ENCODE results near the gene CYP27A1.

Gene CYP27A1

DNA sequence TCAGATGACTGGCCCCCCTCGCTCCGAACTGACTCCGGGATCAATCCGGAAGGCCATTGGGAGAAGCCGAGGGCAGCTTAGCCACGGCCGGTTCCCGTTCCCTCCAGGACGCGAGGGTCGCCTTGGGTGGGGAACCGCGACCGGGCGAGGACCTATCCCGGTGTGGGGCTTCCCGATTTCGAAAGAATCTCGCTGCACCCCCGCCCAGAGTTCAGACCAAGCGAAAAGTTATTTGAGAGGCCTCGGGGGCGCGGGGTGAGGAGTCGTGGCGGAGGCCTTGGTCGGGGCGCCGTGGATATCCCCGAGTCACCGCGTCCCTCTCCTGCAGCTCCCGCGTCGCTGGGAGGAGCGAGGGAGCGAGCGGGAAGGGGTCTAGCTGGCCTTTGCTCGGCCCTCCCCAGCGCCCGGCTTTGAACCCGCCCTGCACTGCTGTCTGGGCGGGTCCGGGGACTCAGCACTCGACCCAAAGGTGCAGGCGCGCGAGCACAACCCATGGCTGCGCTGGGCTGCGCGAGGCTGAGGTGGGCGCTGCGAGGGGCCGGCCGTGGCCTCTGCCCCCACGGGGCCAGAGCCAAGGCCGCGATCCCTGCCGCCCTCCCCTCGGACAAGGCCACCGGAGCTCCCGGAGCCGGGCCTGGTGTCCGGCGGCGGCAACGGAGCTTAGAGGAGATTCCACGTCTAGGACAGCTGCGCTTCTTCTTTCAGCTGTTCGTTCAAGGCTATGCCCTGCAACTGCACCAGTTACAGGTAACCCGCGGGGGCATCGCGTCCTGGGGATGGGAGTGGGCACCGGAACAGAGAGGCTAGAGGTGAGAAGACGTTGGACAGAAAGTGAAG lies at the start of gene CYP27A1:
CYP27A1 (plus strand) TSS at position 457 of the 837 bp plus-strand sequence; CDS start at position 493, 36 bp downstream.
- in situ Hi-C loops (cut with HindIII; ENCODE audit: low sequenced_read_pairs) = no loop called here
- peak within 1 kb of the TSS; percentile 54 for H3K4me3 ChIP-seq (ENCODE audit: low read depth, low read length)

GRCh38 chr2:218732761-218733158 lies 49.2 kb upstream of the CYP27A1 start:
- peak; percentile 19 for DNase-seq (ENCODE audit: low read depth, low spot score)
- no peak overlapping the region for H3K4me3 ChIP-seq (ENCODE audit: low read depth, low read length)
- TF ChIP-seq, protein P1, sequence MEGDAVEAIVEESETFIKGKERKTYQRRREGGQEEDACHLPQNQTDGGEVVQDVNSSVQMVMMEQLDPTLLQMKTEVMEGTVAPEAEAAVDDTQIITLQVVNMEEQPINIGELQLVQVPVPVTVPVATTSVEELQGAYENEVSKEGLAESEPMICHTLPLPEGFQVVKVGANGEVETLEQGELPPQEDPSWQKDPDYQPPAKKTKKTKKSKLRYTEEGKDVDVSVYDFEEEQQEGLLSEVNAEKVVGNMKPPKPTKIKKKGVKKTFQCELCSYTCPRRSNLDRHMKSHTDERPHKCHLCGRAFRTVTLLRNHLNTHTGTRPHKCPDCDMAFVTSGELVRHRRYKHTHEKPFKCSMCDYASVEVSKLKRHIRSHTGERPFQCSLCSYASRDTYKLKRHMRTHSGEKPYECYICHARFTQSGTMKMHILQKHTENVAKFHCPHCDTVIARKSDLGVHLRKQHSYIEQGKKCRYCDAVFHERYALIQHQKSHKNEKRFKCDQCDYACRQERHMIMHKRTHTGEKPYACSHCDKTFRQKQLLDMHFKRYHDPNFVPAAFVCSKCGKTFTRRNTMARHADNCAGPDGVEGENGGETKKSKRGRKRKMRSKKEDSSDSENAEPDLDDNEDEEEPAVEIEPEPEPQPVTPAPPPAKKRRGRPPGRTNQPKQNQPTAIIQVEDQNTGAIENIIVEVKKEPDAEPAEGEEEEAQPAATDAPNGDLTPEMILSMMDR (IDR thresholded peaks at IDR 0.05; ENCODE audit: low read depth, low read length) = no peak
- in situ Hi-C loops (cut with HindIII; ENCODE audit: low sequenced_read_pairs) = no loop called here

More for the DNA sequence above, at the start of gene CYP27A1:
- TF ChIP-seq, protein P1 (IDR thresholded peaks at IDR 0.05; ENCODE audit: low read depth, low read length) = no peak
- DNase-seq (ENCODE audit: low read depth, low spot score) = peak; percentile 22

DNA sequence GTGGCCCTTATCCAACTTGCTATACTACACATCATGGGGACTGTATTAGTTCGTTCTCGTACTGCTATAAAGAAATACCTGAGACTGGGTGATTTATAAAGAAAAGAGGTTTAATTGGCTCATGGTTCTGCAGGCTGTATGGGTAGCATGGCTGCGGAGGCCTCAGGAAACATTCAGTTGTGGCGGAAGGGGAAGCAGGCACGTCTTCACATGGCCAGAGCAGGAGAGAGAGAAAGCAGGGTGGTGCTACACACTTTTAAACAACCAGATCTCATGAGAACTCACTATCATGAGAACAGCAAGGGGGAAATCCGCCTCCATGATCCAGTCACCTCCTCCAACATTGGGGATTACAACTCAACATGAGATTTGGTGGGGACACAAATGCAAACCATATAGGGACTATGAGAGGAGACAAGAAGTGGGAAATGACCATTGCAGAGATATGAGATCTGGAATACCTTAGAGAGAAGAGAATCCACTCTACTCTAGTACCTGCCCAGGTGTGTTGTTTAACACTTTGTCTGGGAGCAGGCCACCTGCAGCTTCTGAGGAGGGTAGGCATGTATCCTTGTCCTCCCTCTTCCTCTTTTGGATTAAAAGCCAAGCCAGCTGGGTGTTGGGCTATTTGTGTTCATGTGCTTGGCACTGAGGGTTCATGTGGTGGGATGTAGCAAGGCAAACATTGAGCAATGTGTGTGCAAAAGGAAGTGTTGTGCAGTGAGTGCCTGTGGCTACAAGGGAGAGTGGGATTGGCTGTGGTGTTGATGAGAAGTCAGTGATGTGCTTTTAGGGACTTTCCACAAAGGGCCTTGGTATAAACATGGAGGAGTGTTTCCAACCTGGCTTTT lies 48.6 kb upstream of the CYP27A1 start:
- no peak overlapping the region for H3K4me3 ChIP-seq (ENCODE audit: low read depth, low read length)
- DNase-seq (ENCODE audit: low read depth, low spot score) = peak; percentile 40
- in situ Hi-C loops (cut with HindIII; ENCODE audit: low sequenced_read_pairs) = no loop called here
- TF ChIP-seq, protein P1 (IDR thresholded peaks at IDR 0.05; ENCODE audit: low read depth, low read length) = no peak

DNA sequence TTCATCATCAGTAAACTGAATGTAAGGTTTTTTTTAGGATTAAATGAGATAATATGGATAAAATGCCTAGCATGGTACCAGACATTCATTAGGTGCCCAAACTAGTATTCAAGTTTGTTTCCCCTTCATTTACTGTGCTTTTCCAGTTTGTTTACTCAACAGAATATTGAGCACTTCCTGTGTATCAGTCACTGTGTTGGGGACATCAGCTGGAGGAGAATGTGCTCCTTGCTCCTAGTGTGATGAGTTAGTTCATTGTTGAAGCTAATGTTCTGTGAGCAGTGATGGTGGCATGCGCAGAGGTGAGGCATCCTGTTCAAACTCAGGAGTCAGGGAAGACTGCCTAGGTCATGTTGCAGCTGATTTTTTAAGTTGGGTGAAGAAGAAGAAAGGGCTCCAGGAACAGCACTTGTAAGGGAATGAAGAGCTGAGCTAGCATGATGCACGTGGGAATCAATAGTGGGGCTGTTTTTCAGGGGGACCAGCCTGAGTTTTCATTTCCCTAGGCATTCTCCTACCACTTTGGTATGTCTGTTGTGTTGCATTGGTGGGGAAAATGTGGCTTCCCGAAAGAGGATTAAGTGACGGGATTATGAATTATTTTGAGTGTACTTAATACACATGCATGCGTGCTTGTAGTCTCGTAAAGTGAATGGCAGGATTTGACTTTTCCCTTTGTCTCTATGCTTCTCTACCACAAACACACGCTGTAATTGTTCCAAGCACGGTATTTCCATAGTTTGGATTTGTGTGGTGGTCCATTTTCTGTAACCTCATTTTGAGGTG lies 47.6 kb upstream of the CYP27A1 start:
- no peak overlapping the region for H3K4me3 ChIP-seq (ENCODE audit: low read depth, low read length)
- in situ Hi-C loops (cut with HindIII; ENCODE audit: low sequenced_read_pairs) = no loop called here
- TF ChIP-seq, protein P1 (IDR thresholded peaks at IDR 0.05; ENCODE audit: low read depth, low read length) = no peak
- DNase-seq (ENCODE audit: low read depth, low spot score) = no peak

- H3K4me3 ChIP-seq (ENCODE audit: low read depth, low read length) = no peak overlapping the region
- in situ Hi-C loops (cut with HindIII; ENCODE audit: low sequenced_read_pairs) = no loop called here
- DNase-seq (ENCODE audit: low read depth, low spot score) = no peak
- TF ChIP-seq, protein P1 (IDR thresholded peaks at IDR 0.05; ENCODE audit: low read depth, low read length) = no peak
Observed at GRCh38 chr2:218736531-218736930, 45.4 kb upstream of the CYP27A1 start.

DNA sequence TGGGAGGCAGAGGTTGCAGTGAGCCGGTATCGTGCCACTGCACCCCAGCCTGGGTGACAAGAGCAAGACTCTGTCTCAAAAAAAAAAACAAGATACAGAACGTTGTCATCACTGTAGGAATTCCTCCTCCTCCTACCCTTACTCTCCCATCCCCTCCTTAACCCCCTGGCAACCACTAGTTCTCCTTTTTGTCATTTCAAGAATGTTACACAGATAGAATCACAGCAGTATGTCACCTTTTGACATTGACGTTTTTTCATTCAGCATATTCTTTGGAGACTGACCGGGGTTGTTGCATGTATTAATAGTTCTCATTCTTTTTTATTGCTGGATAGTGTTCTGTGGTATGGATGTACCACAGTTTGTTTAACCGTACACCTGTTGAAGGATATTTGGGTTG lies 38.9 kb upstream of the CYP27A1 start:
- no peak for DNase-seq (ENCODE audit: low read depth, low spot score)
- in situ Hi-C loops (cut with HindIII; ENCODE audit: low sequenced_read_pairs) = no loop called here
- TF ChIP-seq, protein P1 (IDR thresholded peaks at IDR 0.05; ENCODE audit: low read depth, low read length) = no peak
- H3K4me3 ChIP-seq (ENCODE audit: low read depth, low read length) = no peak overlapping the region

All from astrocyte of the spinal cord (primary cell).